Measurements from ENCODE around the gene CAPN10.
"Not testable (repeated sequence)": the region's sequence is repeated elsewhere in the genome, so short reads cannot be mapped to it uniquely, and the experiment has no call there.

CAPN10 gene

DNA sequence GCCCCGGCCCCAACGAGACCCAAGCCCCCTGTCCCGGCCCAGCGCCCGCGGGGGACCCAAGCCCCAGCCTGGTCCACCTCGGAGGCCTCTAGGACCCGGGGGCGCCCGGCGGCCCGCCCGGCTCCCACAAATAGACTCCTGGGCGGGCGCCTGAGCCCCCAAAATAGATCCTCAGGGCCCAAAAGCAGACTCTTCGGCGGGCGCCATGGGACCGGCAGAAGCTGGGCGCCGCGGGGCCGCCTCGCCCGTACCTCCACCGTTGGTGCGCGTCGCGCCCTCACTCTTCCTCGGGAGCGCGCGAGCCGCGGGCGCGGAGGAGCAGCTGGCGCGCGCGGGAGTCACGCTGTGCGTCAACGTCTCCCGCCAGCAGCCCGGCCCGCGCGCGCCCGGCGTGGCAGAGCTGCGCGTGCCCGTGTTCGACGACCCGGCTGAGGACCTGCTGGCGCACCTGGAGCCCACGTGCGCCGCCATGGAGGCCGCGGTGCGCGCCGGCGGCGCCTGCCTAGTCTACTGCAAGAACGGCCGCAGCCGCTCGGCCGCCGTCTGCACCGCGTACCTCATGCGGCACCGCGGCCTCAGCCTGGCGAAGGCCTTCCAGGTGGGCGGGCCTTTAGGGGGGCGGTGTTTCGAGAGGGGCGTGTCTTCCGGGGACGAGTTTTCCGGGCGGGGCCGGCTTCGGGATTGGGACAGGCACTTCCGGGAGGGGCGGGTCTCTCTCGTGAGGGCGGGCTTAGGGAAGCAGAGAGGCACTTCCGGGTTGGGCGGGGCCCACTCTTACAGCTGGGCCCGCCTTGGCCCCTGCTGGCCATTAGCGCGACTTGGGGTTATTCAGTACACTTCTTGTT lies 25.8 kb upstream of the CAPN10 start:
- Histone ChIP-seq H3K9me3 (ENCODE audit: insufficient read depth, low read length) (no peaks in the 10 kb centered on the region), H4K20me1 (ENCODE audit: low read depth, low read length) (no peaks in the 10 kb centered on the region), H3K79me2 (ENCODE audit: insufficient read depth, low read length) (peaks cover 51% of the 10 kb centered on the region), H3K9ac (ENCODE audit: low read length) (peak overlapping the region; percentile 99), H3K27me3 (ENCODE audit: low read length) (no peaks in the 10 kb centered on the region), H3K9me2 (replicated peaks; ENCODE audit: insufficient read depth, low read length) (no peaks in the 10 kb centered on the region), H3K27ac (ENCODE audit: low read depth, low read length) (peak overlapping the region; percentile 96), H3F3A (ENCODE audit: insufficient read depth) (peaks cover 24% of the 10 kb centered on the region), H2AFZ (ENCODE audit: low read depth, low read length, severe bottlenecking) (peak overlapping the region; percentile 39), H3K36me3 (ENCODE audit: low read length) (0 out of 2 replicates have a peak, but pooled peaks cover 3% of the 10 kb centered on the region), H3K4me2 (ENCODE audit: low read depth, low read length, poor library complexity, severe bottlenecking) (peak overlapping the region; percentile 93), H3K4me3 (ENCODE audit: insufficient read depth, low read length, poor library complexity, severe bottlenecking) (peak overlapping the region; percentile 87)
- TF ChIP-seq, protein P1, sequence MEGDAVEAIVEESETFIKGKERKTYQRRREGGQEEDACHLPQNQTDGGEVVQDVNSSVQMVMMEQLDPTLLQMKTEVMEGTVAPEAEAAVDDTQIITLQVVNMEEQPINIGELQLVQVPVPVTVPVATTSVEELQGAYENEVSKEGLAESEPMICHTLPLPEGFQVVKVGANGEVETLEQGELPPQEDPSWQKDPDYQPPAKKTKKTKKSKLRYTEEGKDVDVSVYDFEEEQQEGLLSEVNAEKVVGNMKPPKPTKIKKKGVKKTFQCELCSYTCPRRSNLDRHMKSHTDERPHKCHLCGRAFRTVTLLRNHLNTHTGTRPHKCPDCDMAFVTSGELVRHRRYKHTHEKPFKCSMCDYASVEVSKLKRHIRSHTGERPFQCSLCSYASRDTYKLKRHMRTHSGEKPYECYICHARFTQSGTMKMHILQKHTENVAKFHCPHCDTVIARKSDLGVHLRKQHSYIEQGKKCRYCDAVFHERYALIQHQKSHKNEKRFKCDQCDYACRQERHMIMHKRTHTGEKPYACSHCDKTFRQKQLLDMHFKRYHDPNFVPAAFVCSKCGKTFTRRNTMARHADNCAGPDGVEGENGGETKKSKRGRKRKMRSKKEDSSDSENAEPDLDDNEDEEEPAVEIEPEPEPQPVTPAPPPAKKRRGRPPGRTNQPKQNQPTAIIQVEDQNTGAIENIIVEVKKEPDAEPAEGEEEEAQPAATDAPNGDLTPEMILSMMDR (IDR thresholded peaks at IDR 0.05; ENCODE audit: insufficient read depth, low read length, poor library complexity, severe bottlenecking), result no peak
- TF ChIP-seq EZH2phosphoT487 (conservative IDR thresholded peaks at IDR 0.05; ENCODE audit: low read length), result no peak

DNA sequence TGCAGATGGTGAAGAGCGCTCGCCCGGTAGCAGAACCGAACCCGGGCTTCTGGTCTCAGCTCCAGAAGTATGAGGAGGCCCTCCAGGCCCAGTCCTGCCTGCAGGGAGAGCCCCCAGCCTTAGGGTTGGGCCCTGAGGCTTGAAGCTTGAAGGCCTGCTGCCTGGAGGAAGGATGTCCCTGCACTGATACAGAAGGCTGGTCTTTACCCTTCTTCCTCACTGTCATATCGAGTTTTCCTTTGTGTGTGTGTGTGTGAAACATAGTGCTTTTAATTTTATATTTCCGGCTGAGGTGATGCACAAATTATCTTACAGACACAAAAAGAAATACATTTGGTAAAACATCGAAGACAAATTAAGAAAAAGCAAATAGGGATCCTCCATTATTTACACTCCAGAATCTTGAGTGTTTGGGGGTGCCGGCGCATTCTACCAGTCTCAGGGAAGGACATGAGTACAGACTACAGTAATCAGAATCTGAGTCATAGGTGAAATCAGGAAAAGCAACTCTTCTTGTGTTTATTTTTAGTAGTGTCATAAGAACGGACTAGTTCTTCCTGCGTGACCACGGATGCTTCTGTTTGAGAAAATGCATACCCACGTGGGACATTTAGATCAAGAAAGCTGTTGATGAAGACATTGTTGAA lies 25.1 kb upstream of the CAPN10 start:
- H3F3A ChIP-seq (ENCODE audit: insufficient read depth), result peaks cover 30% of the 10 kb centered on the region
- peak overlapping the region; percentile 57 for H3K27ac ChIP-seq (ENCODE audit: low read depth, low read length)
- no peaks in the 10 kb centered on the region for H3K9me2 ChIP-seq (replicated peaks; ENCODE audit: insufficient read depth, low read length)
- peak overlapping the region; percentile 99 for H3K9ac ChIP-seq (ENCODE audit: low read length)
- no peaks in the 10 kb centered on the region for H3K27me3 ChIP-seq (ENCODE audit: low read length)
- 0 out of 2 replicates have a peak, but pooled peaks cover 3% of the 10 kb centered on the region for H3K36me3 ChIP-seq (ENCODE audit: low read length)
- no peaks in the 10 kb centered on the region for H4K20me1 ChIP-seq (ENCODE audit: low read depth, low read length)
- H3K4me2 ChIP-seq (ENCODE audit: low read depth, low read length, poor library complexity, severe bottlenecking), result peak overlapping the region; percentile 77
- peak overlapping the region; percentile 64 for H3K4me3 ChIP-seq (ENCODE audit: insufficient read depth, low read length, poor library complexity, severe bottlenecking)
- H2AFZ ChIP-seq (ENCODE audit: low read depth, low read length, severe bottlenecking), result no peak overlapping the region
- no peaks in the 10 kb centered on the region for H3K9me3 ChIP-seq (ENCODE audit: insufficient read depth, low read length)
- TF ChIP-seq EZH2phosphoT487 (conservative IDR thresholded peaks at IDR 0.05; ENCODE audit: low read length), result no peak
- TF ChIP-seq, protein P1 (IDR thresholded peaks at IDR 0.05; ENCODE audit: insufficient read depth, low read length, poor library complexity, severe bottlenecking), result no peak
- peaks cover 43% of the 10 kb centered on the region for H3K79me2 ChIP-seq (ENCODE audit: insufficient read depth, low read length)

DNA sequence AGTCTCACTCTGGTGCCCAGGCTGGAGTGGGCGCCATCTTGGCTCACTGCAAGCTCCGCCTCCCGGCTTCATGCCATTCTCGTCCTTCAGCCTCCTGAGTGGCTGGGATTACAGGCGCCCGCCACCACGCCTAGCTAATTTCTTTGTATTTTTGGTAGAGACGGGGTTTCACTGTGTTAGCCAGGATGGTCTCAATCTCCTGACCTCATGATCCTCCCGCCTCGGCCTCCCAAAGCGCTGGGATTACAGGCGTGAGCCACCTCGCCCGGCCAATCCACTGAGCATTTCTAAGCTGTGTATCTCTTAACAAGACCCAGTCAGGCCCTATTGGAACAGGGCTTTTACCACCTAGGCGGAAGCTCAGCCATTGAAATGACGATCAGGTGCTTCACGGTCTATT lies 23.3 kb upstream of the CAPN10 start:
- peaks cover 30% of the 10 kb centered on the region for H3K79me2 ChIP-seq (ENCODE audit: insufficient read depth, low read length)
- H2AFZ ChIP-seq (ENCODE audit: low read depth, low read length, severe bottlenecking); H3K4me3 ChIP-seq (ENCODE audit: insufficient read depth, low read length, poor library complexity, severe bottlenecking); H3K27ac ChIP-seq (ENCODE audit: low read depth, low read length); H3K9me3 ChIP-seq (ENCODE audit: insufficient read depth, low read length); H3K4me2 ChIP-seq (ENCODE audit: low read depth, low read length, poor library complexity, severe bottlenecking); H4K20me1 ChIP-seq (ENCODE audit: low read depth, low read length); H3K9me2 ChIP-seq (replicated peaks; ENCODE audit: insufficient read depth, low read length); H3K27me3 ChIP-seq (ENCODE audit: low read length); H3K9ac ChIP-seq (ENCODE audit: low read length); H3K36me3 ChIP-seq (ENCODE audit: low read length): not testable (repeated sequence)
- peaks cover 34% of the 10 kb centered on the region for H3F3A ChIP-seq (ENCODE audit: insufficient read depth)

Data from SU-DHL-6 (cell line).